ENCODE data around the gene KRTAP9-7. TPM values are rescaled to one million over a fixed set of nuclear protein-coding genes. Genes with fewer than 3 reads are reported as not detected.

The KRTAP9-7 gene
- polyA plus RNA-seq, 3 donors, result not detected

DNA sequence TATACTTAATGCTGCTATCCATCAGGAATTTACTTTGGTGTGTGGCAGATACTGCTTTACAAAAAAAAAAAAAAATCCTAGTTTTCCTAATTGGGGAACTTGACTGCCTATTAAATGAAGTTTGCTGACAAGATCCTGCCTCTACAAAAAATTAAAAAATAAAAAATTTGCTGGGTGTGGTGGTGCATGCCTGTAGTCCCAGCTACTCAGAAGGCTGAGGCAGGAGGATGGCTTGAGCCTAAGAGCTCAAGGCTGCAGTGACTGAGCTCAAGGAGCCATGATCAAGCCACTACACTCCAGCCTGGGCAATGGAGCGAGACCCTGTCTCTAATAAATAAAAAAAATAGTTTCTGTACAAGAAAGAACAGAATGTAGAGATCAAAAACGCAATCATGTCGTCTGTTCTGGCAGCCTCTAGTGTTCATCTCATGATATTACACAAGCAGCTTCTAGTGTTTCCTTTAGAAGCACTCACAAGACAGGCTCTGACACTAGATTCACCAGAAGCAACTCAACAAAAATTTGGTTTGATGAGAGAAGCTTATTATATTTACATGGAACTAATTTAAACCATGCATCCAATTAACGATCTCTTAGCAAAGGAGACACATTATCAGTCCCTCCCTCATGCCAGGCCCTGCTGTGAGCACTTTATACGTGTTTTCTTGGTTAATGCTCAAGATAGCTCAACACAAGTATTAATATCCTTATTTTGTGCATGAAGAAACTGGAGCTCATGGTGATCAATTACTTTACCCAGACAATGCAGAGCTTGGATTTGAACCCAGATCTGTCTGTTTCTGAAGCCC lies 46.8 kb downstream of the KRTAP9-7 start:
- DNase-seq, result no peak

DNA sequence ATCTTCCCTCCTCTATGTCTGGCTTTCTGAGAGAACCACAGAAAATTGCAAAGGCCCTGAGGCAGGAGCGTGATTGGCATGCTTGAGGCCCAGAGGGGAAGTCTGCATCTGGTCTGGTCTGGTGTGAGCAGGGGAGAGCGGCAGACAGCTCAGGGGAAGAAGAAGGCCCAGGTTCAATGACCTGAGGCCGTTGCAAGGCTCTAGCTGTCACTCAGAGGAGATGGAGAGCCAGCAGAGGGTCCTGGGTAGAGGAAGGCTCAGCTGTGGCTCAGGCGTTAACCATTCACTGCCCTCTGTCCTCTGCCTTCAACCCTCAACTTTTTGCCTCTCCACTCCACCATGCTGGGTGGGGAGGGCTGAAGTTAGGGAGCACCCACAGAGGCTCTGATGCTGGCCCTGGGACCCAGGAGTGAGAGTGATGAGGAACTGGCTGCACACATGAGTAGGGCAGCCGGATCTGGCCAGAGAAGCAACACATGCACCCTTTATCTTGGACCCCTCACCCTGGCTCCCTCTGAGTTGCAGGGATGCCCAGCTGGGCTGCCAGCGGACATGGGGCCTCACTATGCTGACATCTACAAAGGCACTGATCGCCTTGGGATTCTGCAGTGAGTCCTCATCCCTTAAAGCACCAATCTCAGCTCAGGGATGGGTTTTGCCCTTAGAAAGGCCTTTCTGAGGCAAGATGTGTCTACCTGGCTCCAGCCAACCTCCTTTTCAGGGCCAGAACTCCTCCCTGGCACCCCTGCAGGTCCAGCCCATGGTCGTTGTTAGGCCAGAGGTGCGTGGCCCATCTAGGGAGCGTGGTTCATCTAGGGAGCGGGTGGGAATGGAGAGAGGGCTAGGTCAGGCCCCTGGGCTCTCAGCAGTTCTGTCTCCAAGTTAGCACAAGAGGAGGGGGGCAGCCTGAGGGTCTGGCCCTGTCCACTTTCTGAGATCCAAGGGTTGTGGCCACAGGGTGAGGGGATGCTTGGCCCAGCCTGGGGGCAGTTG lies 47.7 kb downstream of the KRTAP9-7 start:
- DNase-seq, result no peak

DNA sequence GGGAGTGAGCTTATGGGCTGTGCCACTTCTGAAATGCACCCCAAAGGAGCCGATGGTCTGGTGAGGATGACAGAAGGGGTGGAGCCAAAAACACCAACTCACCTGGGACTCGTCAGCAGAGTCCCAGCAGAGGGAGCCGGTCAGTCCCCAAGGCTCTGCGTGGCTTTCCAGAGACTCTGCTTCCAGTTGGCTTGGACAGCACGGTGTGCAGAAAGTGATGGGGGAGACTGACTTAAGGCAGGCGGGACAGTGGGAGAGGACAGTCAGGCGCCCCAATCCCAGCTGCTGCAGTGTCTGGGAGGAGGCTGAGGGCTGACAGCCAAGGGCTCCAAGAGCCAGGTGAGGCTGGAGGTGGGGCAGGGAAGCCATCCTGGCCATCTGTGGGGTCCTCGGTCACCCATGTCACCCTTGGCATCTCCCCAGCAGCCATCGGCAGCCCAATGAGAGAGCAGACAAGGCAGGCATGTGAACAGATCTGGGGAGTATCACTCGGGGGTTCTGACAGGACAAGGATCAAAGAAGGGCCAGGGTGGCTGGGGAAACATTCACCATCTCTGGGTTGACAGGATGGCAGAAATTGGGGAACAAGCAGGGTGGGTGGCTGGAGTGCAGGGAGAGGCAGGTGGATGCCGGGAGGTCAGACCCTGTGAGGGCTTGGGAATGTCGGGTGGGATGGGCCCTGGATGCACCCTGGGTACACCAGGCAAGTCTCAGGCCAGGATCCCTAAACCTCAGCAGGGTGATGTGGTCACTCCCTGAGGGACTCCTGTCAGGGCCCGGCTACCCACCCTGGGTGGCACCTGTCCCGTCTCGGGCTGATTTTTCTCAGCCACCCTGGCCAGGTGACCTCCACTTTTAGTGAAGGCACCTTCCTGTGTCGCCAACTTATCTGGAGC lies 48.9 kb downstream of the KRTAP9-7 start:
- no peak for DNase-seq

DNA sequence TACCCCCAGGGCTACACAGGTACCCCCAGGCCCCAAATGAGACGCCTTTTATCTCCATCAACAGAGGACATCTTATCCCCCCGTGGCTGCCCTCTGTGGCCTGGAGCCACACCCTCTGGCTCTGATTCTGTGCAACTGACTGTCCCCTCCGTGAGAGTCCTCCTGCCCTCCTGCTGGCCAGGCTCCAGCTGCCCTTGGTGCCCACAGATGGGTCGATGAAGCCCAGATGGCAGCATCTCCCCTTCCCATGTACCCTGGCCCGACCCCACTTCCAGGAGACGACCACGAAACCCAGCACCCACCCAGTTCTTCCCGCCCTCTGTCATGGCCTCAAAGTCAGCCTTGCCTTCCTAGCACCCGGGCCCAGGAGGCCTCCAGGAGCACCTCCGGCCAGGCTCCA lies 49.6 kb downstream of the KRTAP9-7 start:
- DNase-seq, result no peak

DNA sequence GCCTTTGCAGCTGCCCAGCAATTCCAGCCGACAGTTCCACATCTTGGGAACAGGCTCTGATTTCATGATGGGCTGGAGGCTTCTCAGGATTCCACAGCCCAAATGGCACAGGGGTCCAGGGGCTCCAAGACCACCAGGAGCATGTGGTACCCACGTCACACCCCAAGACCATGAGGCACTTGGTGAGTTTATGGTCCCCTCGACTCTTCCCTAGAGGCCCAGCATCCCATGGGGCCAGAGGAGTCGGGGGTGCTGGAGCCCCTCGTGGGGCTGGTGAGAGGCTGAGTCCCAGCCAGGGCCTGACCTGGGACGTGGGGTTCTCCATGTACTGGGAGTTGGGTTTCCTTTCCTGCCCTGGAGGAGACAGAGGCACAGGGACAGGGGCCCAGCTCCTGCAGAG lies 50.1 kb downstream of the KRTAP9-7 start:
- no peak for DNase-seq

Other genes starting within 250 kb of the KRTAP9-7 start
- gene KRTAP1-5, start 248.5 kb upstream of the KRTAP9-7 start, polyA plus RNA-seq (ENCODE audit: insufficient read length in 3 of 3), result not detected
- not detected for gene KRTAP1-4, start 245.5 kb upstream of the KRTAP9-7 start, polyA plus RNA-seq (ENCODE audit: insufficient read length in 3 of 3)
- gene KRTAP1-3, start 240.8 kb upstream of the KRTAP9-7 start, polyA plus RNA-seq (ENCODE audit: insufficient read length in 3 of 3), result not detected
- gene KRTAP1-1, start 234.2 kb upstream of the KRTAP9-7 start, polyA plus RNA-seq (ENCODE audit: insufficient read length in 3 of 3), result not detected
- gene KRTAP2-1, start 228.4 kb upstream of the KRTAP9-7 start, polyA plus RNA-seq (ENCODE audit: insufficient read length in 3 of 3), result not detected
- not detected for gene KRTAP2-2, start 220.5 kb upstream of the KRTAP9-7 start, polyA plus RNA-seq (ENCODE audit: insufficient read length in 3 of 3)
- not detected for gene KRTAP2-3, start 215.6 kb upstream of the KRTAP9-7 start, polyA plus RNA-seq (ENCODE audit: insufficient read length in 3 of 3)
- gene KRTAP2-4, start 209.8 kb upstream of the KRTAP9-7 start, polyA plus RNA-seq (ENCODE audit: insufficient read length in 3 of 3), result not detected
- not detected for gene KRTAP4-7, start 191.5 kb upstream of the KRTAP9-7 start, polyA plus RNA-seq (ENCODE audit: insufficient read length in 3 of 3)
- not detected for gene KRTAP4-8, start 177.6 kb upstream of the KRTAP9-7 start, polyA plus RNA-seq (ENCODE audit: insufficient read length in 3 of 3)
- not detected for gene KRTAP4-16, start 173.5 kb upstream of the KRTAP9-7 start, polyA plus RNA-seq (ENCODE audit: insufficient read length in 3 of 3)
- gene KRTAP4-9, start 170.3 kb upstream of the KRTAP9-7 start, polyA plus RNA-seq (ENCODE audit: insufficient read length in 3 of 3), result not detected
- not detected for gene KRTAP4-11, start 157.3 kb upstream of the KRTAP9-7 start, polyA plus RNA-seq (ENCODE audit: insufficient read length in 3 of 3)
- gene KRTAP4-12, start 151.5 kb upstream of the KRTAP9-7 start, polyA plus RNA-seq (ENCODE audit: insufficient read length in 3 of 3), result not detected
- not detected for gene KRTAP4-6, start 135.2 kb upstream of the KRTAP9-7 start, polyA plus RNA-seq (ENCODE audit: insufficient read length in 3 of 3)
- not detected for gene KRTAP4-5, start 125.9 kb upstream of the KRTAP9-7 start, polyA plus RNA-seq (ENCODE audit: insufficient read length in 3 of 3)
- gene KRTAP4-4, start 115.0 kb upstream of the KRTAP9-7 start, polyA plus RNA-seq (ENCODE audit: insufficient read length in 3 of 3), result not detected
- not detected for gene KRTAP4-3, start 107.5 kb upstream of the KRTAP9-7 start, polyA plus RNA-seq (ENCODE audit: insufficient read length in 3 of 3)
- gene KRTAP4-2, start 97.5 kb upstream of the KRTAP9-7 start, polyA plus RNA-seq (ENCODE audit: insufficient read length in 3 of 3), result not detected
- not detected for gene KRTAP4-1, start 90.8 kb upstream of the KRTAP9-7 start, polyA plus RNA-seq (ENCODE audit: insufficient read length in 3 of 3)
- not detected for gene KRTAP9-1, start 85.8 kb upstream of the KRTAP9-7 start, polyA plus RNA-seq (ENCODE audit: insufficient read length in 3 of 3)
- gene KRTAP9-2, start 49.0 kb upstream of the KRTAP9-7 start, polyA plus RNA-seq (ENCODE audit: insufficient read length in 3 of 3), result not detected
- gene KRTAP9-3, start 43.2 kb upstream of the KRTAP9-7 start, polyA plus RNA-seq (ENCODE audit: insufficient read length in 3 of 3), result not detected
- not detected for gene KRTAP9-8, start 37.7 kb upstream of the KRTAP9-7 start, polyA plus RNA-seq (ENCODE audit: insufficient read length in 3 of 3)
- not detected for gene KRTAP9-4, start 26.0 kb upstream of the KRTAP9-7 start, polyA plus RNA-seq (ENCODE audit: insufficient read length in 3 of 3)
- gene KRTAP9-9, start 20.3 kb upstream of the KRTAP9-7 start, polyA plus RNA-seq (ENCODE audit: insufficient read length in 3 of 3), result not detected
- gene KRTAP9-6, start 10.3 kb upstream of the KRTAP9-7 start, polyA plus RNA-seq (ENCODE audit: insufficient read length in 3 of 3), result under 1 TPM in 2 of 3 donors, not detected in 1; 0.09 to 0.22 TPM
- not detected for gene KRTAP29-1, start 27.2 kb downstream of the KRTAP9-7 start, polyA plus RNA-seq (ENCODE audit: insufficient read length in 3 of 3)
- gene KRTAP16-1, start 33.6 kb downstream of the KRTAP9-7 start, polyA plus RNA-seq (ENCODE audit: insufficient read length in 3 of 3), result not detected
- not detected for gene KRTAP17-1, start 40.0 kb downstream of the KRTAP9-7 start, polyA plus RNA-seq (ENCODE audit: insufficient read length in 3 of 3)
- under 1 TPM in 1 of 3 donors, not detected in 2; 0.18 TPM for gene KRT33A, start 75.1 kb downstream of the KRTAP9-7 start, polyA plus RNA-seq (ENCODE audit: insufficient read length in 3 of 3)
- gene KRT33B, start 94.1 kb downstream of the KRTAP9-7 start, polyA plus RNA-seq (ENCODE audit: insufficient read length in 3 of 3), result not detected
- not detected for gene KRT34, start 106.6 kb downstream of the KRTAP9-7 start, polyA plus RNA-seq (ENCODE audit: insufficient read length in 3 of 3)
- not detected for gene KRT31, start 121.9 kb downstream of the KRTAP9-7 start, polyA plus RNA-seq (ENCODE audit: insufficient read length in 3 of 3)
- gene KRT37, start 148.9 kb downstream of the KRTAP9-7 start, polyA plus RNA-seq (ENCODE audit: insufficient read length in 3 of 3), result not detected
- not detected for gene KRT38, start 165.3 kb downstream of the KRTAP9-7 start, polyA plus RNA-seq (ENCODE audit: insufficient read length in 3 of 3)
- gene KRT32, start 191.7 kb downstream of the KRTAP9-7 start, polyA plus RNA-seq (ENCODE audit: insufficient read length in 3 of 3), result not detected
- gene KRT35, start 205.5 kb downstream of the KRTAP9-7 start, polyA plus RNA-seq (ENCODE audit: insufficient read length in 3 of 3), result under 1 TPM in 1 of 3 donors, not detected in 2; 0.04 TPM
- not detected for gene KRT36, start 214.2 kb downstream of the KRTAP9-7 start, polyA plus RNA-seq (ENCODE audit: insufficient read length in 3 of 3)
- gene KRT13, start 229.9 kb downstream of the KRTAP9-7 start, polyA plus RNA-seq (ENCODE audit: insufficient read length in 3 of 3), result 1 to 10 TPM in 2 of 3 donors, under 1 TPM in 1; 0.47 to 2.8 (median 1.4) TPM
- 1 to 10 TPM; 1.3 to 3.1 (median 2.9) TPM for gene KRT15, start 243.2 kb downstream of the KRTAP9-7 start, polyA plus RNA-seq (ENCODE audit: insufficient read length in 3 of 3)

All from renal pelvis (tissue), 4 donors.